ENCODE results near the gene ANGPTL4. TPM values are rescaled to one million over a fixed set of nuclear protein-coding genes. Genes with fewer than 3 reads are reported as not detected.

The ANGPTL4 gene
- total RNA-seq, 1 experiment from 2014 or later: 0.20 TPM

- peak; percentile 90 for DNase-seq (ENCODE audit: low spot score)
Observed at GRCh38 chr19:8412783-8413628, 49.1 kb downstream of the ANGPTL4 start, which contains the start of gene MARCHF2. TSS of gene MARCHF2 (plus strand) at chr19:8413305. CDS start at chr19:8421841, 8,536 bp downstream.

GRCh38 chr19:8413629-8413995, 49.7 kb downstream of the ANGPTL4 start:
- DNase-seq (ENCODE audit: low spot score): no peak

- DNase-seq (ENCODE audit: low spot score): no peak
Observed at GRCh38 chr19:8416796-8417195, 52.8 kb downstream of the ANGPTL4 start.

- DNase-seq (ENCODE audit: low spot score): no peak
Observed at GRCh38 chr19:8421484-8422461, 57.8 kb downstream of the ANGPTL4 start.

- DNase-seq (ENCODE audit: low spot score): peak; percentile 41
Observed at GRCh38 chr19:8423817-8424223, 59.9 kb downstream of the ANGPTL4 start.

Small RNA genes within 50 kb of the gene (small RNA-seq; reads per million reads assigned to genes)
- gene MIR4999: not detected

Other genes starting within 250 kb of the ANGPTL4 start
- gene FBN3, start 214.6 kb upstream of the ANGPTL4 start, total RNA-seq (2014; rRNA removed; shearing (Covaris generic)): not detected in 2 replicates
- not detected in 2 replicates for gene CERS4, start 154.8 kb upstream of the ANGPTL4 start, total RNA-seq (2014; rRNA removed; shearing (Covaris generic))
- 113 and 120 TPM in 2 replicates for gene CD320, start 55.8 kb upstream of the ANGPTL4 start, total RNA-seq (2014; rRNA removed; shearing (Covaris generic))
- gene NDUFA7, start 42.8 kb upstream of the ANGPTL4 start, total RNA-seq (2014; rRNA removed; shearing (Covaris generic)): 73.3 and 79.7 TPM in 2 replicates
- 1,376 and 1,588 TPM in 2 replicates for gene RPS28, start 42.7 kb upstream of the ANGPTL4 start, total RNA-seq (2014; rRNA removed; shearing (Covaris generic))
- 0.23 and 1.4 TPM in 2 replicates for gene KANK3, start 20.9 kb upstream of the ANGPTL4 start, total RNA-seq (2014; rRNA removed; shearing (Covaris generic))
- 24.0 and 37.1 TPM in 2 replicates for gene RAB11B, start 26.2 kb downstream of the ANGPTL4 start, total RNA-seq (2014; rRNA removed; shearing (Covaris generic))
- gene MARCHF2, start 49.1 kb downstream of the ANGPTL4 start, total RNA-seq (2014; rRNA removed; shearing (Covaris generic)): 20.0 and 25.2 TPM in 2 replicates
- 162 and 178 TPM in 2 replicates for gene HNRNPM, start 80.8 kb downstream of the ANGPTL4 start, total RNA-seq (2014; rRNA removed; shearing (Covaris generic))
- not detected in 2 replicates for gene PRAM1, start 138.5 kb downstream of the ANGPTL4 start, total RNA-seq (2014; rRNA removed; shearing (Covaris generic))
- gene ZNF414, start 150.0 kb downstream of the ANGPTL4 start, total RNA-seq (2014; rRNA removed; shearing (Covaris generic)): 9.8 and 15.7 TPM in 2 replicates
- not detected in 2 replicates for gene MYO1F, start 213.3 kb downstream of the ANGPTL4 start, total RNA-seq (2014; rRNA removed; shearing (Covaris generic))
- gene ADAMTS10, start 246.6 kb downstream of the ANGPTL4 start, total RNA-seq (2014; rRNA removed; shearing (Covaris generic)): not detected in 2 replicates